ENCODE data around the gene CBY2.

The CBY2 gene

DNA sequence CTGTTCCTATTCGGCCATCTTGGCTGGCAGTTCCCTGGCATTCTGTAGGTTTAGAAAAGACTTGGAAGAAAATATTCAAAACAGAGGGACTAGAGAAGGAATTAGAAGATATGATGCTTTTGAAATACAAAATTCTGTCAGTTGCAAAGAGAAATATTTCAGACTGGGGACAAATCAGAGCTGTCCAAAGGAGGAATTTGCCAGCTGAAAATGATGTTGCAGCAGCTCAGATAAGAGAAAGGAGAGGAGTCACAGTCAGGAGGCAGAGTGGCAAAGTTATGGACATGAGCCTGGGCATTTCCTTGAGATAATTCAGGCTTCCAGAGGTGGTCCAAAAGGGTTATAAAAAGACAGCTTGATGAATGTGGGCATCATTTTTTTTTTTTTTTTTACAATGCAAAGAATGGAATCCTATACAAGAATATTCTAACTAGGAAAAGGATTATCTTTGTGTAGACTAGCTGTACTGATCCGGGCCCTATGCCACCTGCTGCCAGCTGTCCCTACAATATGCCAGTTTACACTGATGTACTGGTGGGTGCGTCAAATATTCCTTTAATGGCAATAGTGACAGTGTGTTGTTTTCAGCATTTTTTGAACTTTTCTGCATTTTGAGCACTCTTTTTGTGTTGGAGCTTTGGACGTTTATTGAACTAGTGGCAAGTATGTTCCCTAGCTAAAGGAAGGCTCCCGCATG lies 31.8 kb upstream of the CBY2 start:
- Histone ChIP-seq H3K79me2 (ENCODE audit: insufficient read depth, low read length) (no peaks in the 10 kb centered on the region), H3K36me3 (ENCODE audit: insufficient read depth, low read length) (no peaks in the 10 kb centered on the region), H2AFZ (ENCODE audit: low read length) (no peak overlapping the region), H3K4me2 (ENCODE audit: low read depth, low read length, poor library complexity, severe bottlenecking) (no peak overlapping the region), H3K9me2 (replicated peaks; ENCODE audit: low read depth, low read length) (no peaks in the 10 kb centered on the region), H4K20me1 (ENCODE audit: insufficient read depth, low read length, poor library complexity, severe bottlenecking) (no peaks in the 10 kb centered on the region), H3F3A (ENCODE audit: low read depth) (no peaks in the 10 kb centered on the region), H3K9me3 (ENCODE audit: insufficient read depth, low read depth, low read length) (no peaks in the 10 kb centered on the region), H3K4me3 (ENCODE audit: low read length, poor library complexity, severe bottlenecking) (no peak overlapping the region), H3K4me1 (ENCODE audit: insufficient read depth, low read length, poor library complexity, severe bottlenecking) (no peaks in the 10 kb centered on the region), H3K9ac (ENCODE audit: low read depth, low read length, poor library complexity, severe bottlenecking) (no peak overlapping the region), H3K27me3 (ENCODE audit: insufficient read depth, low read length, poor library complexity, severe bottlenecking) (no peaks in the 10 kb centered on the region)
- TF ChIP-seq, protein P1, sequence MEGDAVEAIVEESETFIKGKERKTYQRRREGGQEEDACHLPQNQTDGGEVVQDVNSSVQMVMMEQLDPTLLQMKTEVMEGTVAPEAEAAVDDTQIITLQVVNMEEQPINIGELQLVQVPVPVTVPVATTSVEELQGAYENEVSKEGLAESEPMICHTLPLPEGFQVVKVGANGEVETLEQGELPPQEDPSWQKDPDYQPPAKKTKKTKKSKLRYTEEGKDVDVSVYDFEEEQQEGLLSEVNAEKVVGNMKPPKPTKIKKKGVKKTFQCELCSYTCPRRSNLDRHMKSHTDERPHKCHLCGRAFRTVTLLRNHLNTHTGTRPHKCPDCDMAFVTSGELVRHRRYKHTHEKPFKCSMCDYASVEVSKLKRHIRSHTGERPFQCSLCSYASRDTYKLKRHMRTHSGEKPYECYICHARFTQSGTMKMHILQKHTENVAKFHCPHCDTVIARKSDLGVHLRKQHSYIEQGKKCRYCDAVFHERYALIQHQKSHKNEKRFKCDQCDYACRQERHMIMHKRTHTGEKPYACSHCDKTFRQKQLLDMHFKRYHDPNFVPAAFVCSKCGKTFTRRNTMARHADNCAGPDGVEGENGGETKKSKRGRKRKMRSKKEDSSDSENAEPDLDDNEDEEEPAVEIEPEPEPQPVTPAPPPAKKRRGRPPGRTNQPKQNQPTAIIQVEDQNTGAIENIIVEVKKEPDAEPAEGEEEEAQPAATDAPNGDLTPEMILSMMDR (conservative IDR thresholded peaks at IDR 0.05; ENCODE audit: low read length), result no peak
- no peak for TF ChIP-seq EZH2phosphoT487 (IDR thresholded peaks at IDR 0.05; ENCODE audit: borderline replicate concordance)

DNA sequence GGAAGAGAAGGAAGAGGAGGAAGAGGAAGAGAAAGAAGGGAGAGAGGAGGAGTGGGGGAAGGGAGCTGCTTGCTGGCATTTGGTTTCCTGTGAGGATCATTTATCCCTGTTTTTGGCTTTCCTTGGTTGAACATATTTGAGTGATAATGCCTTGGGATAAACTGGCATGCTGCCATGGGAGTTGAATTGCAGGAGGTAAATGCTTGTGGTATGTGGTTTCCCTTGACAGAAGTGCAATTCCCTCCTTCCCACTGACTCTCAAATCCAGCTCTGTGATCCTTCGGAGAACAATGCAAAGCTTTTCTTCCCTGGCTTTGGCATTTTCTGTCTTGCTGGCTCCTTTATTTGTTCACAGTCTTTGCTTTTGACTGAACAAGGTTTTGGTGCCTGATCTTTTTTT lies 27.2 kb upstream of the CBY2 start:
- H3K36me3 ChIP-seq (ENCODE audit: insufficient read depth, low read length), result no peaks in the 10 kb centered on the region
- no peaks in the 10 kb centered on the region for H3K27me3 ChIP-seq (ENCODE audit: insufficient read depth, low read length, poor library complexity, severe bottlenecking)
- no peaks in the 10 kb centered on the region for H4K20me1 ChIP-seq (ENCODE audit: insufficient read depth, low read length, poor library complexity, severe bottlenecking)
- peaks cover 6% of the 10 kb centered on the region for H3K4me1 ChIP-seq (ENCODE audit: insufficient read depth, low read length, poor library complexity, severe bottlenecking)
- H3K9ac ChIP-seq (ENCODE audit: low read depth, low read length, poor library complexity, severe bottlenecking), result no peak overlapping the region
- H2AFZ ChIP-seq (ENCODE audit: low read length), result no peak overlapping the region
- H3K4me3 ChIP-seq (ENCODE audit: low read length, poor library complexity, severe bottlenecking), result no peak overlapping the region
- no peak overlapping the region for H3K4me2 ChIP-seq (ENCODE audit: low read depth, low read length, poor library complexity, severe bottlenecking)
- H3K9me3 ChIP-seq (ENCODE audit: insufficient read depth, low read depth, low read length), result no peaks in the 10 kb centered on the region
- no peaks in the 10 kb centered on the region for H3K9me2 ChIP-seq (replicated peaks; ENCODE audit: low read depth, low read length)
- TF ChIP-seq, protein P1 (conservative IDR thresholded peaks at IDR 0.05; ENCODE audit: low read length), result no peak
- no peak for TF ChIP-seq EZH2phosphoT487 (IDR thresholded peaks at IDR 0.05; ENCODE audit: borderline replicate concordance)
- H3F3A ChIP-seq (ENCODE audit: low read depth), result no peaks in the 10 kb centered on the region
- H3K79me2 ChIP-seq (ENCODE audit: insufficient read depth, low read length), result no peaks in the 10 kb centered on the region

DNA sequence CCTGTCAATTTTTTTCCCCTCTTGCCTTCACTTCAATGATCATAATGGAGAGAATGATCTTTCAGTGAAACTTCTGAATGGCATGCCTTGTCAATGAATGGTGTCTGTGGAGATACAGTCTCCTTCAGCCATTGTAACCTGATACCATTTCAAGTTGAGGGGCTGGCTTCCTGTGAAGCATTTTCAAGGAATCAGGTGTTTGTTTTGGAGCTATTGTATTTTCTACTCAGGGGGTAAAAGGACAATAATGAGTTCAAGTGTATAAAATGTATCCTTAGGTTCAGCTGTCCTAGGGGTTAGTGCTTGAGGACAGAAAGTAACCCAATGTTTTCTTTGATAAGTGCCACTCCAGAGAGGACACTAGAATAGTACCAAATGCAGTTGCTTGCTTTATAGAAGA lies 23.8 kb upstream of the CBY2 start:
- Histone ChIP-seq H3K9ac (ENCODE audit: low read depth, low read length, poor library complexity, severe bottlenecking) (no peak overlapping the region), H3K9me2 (replicated peaks; ENCODE audit: low read depth, low read length) (no peaks in the 10 kb centered on the region), H3K9me3 (ENCODE audit: insufficient read depth, low read depth, low read length) (no peaks in the 10 kb centered on the region), H4K20me1 (ENCODE audit: insufficient read depth, low read length, poor library complexity, severe bottlenecking) (no peaks in the 10 kb centered on the region), H2AFZ (ENCODE audit: low read length) (no peak overlapping the region), H3K4me3 (ENCODE audit: low read length, poor library complexity, severe bottlenecking) (no peak overlapping the region), H3F3A (ENCODE audit: low read depth) (no peaks in the 10 kb centered on the region), H3K36me3 (ENCODE audit: insufficient read depth, low read length) (no peaks in the 10 kb centered on the region), H3K27me3 (ENCODE audit: insufficient read depth, low read length, poor library complexity, severe bottlenecking) (no peaks in the 10 kb centered on the region), H3K79me2 (ENCODE audit: insufficient read depth, low read length) (no peaks in the 10 kb centered on the region), H3K4me1 (ENCODE audit: insufficient read depth, low read length, poor library complexity, severe bottlenecking) (peaks cover 6% of the 10 kb centered on the region), H3K4me2 (ENCODE audit: low read depth, low read length, poor library complexity, severe bottlenecking) (no peak overlapping the region)
- no peak for TF ChIP-seq EZH2phosphoT487 (IDR thresholded peaks at IDR 0.05; ENCODE audit: borderline replicate concordance)
- TF ChIP-seq, protein P1 (conservative IDR thresholded peaks at IDR 0.05; ENCODE audit: low read length), result no peak

Data from Loucy (cell line).